Neuron (in vitro differentiated cells): ENCODE measurements around the gene NHSL1.

Experiments
- H2AFZ ChIP-seq: one replicate; pipeline ENCODE4 v1.6.1; 2013; ENCODE audit warnings: low read depth, mild to moderate bottlenecking, inconsistent platforms, low read length, moderate library complexity
- H3K27me3 ChIP-seq: one replicate; pipeline ENCODE4 v1.6.1; 2013; ENCODE audit warnings: low read length; ENCODE audit not compliant: insufficient read depth
- H3K36me3 ChIP-seq: one replicate; pipeline ENCODE4 v1.6.1; 2013; ENCODE audit warnings: low read length; ENCODE audit not compliant: insufficient read depth
- H3K4me1 ChIP-seq: one replicate; pipeline ENCODE4 v1.6.1; 2013; ENCODE audit warnings: low read length; ENCODE audit not compliant: insufficient read depth
- H3K4me3 ChIP-seq: 2 replicates; pipeline ENCODE4 v1.5.1; 2013; ENCODE audit warnings: mild to moderate bottlenecking, low read length, moderate library complexity
- H3K9me3 ChIP-seq: one replicate; pipeline ENCODE4 v1.6.1; 2013; ENCODE audit warnings: low read length

Gene NHSL1

DNA sequence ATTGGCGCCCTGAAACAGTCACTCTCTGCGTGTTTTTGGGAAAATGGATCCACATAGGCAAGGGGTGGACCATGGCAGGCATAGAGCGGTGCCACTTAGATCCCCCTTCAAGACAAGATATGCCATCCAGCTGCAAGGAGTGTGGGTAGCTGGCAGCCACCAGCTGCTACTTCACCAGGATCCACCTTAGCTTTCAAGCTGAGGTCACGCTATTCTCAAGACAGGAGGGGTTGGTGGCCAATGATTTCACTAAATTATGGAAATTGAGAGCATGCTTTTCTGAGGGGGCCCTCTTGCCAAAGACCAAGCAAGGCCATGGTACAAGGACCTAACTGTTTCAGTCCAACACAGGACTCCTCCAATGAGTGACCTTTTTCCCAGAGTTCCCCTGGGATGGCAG lies 78.9 kb downstream of the NHSL1 start:
- H2AFZ ChIP-seq: no peak overlapping the region
- H3K36me3 ChIP-seq: peaks cover 40% of the 10 kb centered on the region
- H3K9me3 ChIP-seq: no peaks in the 10 kb centered on the region
- H3K27me3 ChIP-seq: no peaks in the 10 kb centered on the region
- H3K4me3 ChIP-seq: no peak overlapping the region
- no peaks in the 10 kb centered on the region for H3K4me1 ChIP-seq

DNA sequence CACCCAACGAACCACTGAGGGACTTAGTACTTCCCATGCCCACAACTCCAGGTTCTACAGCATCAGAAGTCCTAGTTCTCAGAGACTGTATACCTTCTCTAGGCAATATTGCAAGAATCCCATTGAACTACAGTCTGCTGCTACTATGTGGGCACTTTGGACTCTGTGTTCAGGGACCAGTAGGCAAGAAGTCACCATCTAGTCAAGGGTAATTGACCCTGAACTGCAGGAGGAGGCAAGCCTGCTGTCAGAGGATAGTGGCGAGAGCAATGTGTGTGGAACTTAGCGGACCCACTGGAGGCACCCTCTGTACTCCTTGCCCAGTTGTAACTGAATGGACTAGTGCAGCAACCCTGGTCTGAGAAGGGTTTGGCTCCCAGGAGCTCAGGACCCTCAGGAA lies 79.5 kb downstream of the NHSL1 start:
- Histone ChIP-seq H3K9me3 (no peaks in the 10 kb centered on the region), H3K4me3 (no peak overlapping the region), H3K4me1 (no peaks in the 10 kb centered on the region), H2AFZ (no peak overlapping the region), H3K27me3 (no peaks in the 10 kb centered on the region), H3K36me3 (peaks cover 39% of the 10 kb centered on the region)

DNA sequence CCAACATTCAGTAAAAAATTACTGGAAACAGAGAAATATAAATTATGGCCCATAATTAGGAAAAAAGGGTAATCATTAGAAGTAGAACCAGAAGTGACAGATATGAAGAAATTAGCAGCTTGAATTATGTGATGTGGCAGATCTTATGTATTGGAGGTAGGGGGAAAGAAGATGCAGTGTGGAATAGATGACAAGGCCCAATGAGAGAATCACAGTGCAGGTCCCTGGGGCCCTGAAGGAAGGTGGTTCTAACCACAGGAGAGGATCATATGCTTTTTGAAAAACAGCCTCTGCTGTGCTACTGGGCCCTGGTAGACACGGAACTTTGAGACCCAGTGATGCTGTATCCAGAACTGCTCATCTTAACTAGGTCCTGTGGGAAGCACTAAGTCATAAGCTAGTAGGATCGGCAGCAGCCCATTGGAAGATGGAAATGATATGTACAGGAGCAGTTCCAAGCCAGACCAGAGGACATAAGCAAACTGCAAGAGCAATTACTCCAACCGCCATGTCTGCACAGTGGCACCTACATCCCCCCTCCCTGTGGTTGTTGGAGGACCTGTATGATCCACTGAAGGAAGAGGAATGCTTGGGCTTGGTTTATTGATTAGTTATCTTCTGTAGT lies 81.1 kb downstream of the NHSL1 start:
- Histone ChIP-seq H3K36me3 (peaks cover 34% of the 10 kb centered on the region), H2AFZ (no peak overlapping the region), H3K4me3 (no peak overlapping the region), H3K4me1 (no peaks in the 10 kb centered on the region), H3K27me3 (no peaks in the 10 kb centered on the region), H3K9me3 (no peaks in the 10 kb centered on the region)

DNA sequence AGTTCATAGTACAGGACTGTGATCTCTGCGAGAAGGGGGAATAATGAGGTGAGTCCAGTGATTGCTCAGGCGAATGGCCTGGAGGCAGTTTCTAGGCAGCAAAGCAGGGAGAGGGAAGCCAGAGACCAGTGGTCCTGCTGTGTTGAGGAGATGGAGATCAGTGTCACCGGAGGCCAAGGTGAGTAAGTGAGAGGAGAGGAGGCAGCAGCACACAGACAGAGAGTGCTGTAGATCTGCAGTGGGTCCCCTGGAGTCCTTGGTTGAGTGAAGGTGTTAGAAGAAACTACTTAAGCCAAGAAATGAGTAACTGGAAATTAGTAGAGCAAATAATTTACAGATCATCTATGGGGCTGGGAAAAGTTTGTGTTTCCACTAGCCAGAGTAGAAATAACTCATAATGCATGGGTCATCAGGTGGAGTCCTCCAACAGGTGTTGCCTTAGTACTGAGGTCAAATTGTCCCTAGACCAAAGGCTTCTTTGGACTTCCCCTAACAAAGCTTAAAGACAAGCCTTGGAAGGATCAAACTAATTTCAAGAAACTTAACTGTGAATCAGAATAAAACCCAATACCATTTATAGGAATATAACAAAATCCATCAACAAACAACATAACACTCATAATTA lies 81.7 kb downstream of the NHSL1 start:
- H3K4me3 ChIP-seq: no peak overlapping the region
- no peaks in the 10 kb centered on the region for H3K27me3 ChIP-seq
- H3K4me1 ChIP-seq: no peaks in the 10 kb centered on the region
- H3K9me3 ChIP-seq: no peaks in the 10 kb centered on the region
- no peak overlapping the region for H2AFZ ChIP-seq
- peaks cover 34% of the 10 kb centered on the region for H3K36me3 ChIP-seq

DNA sequence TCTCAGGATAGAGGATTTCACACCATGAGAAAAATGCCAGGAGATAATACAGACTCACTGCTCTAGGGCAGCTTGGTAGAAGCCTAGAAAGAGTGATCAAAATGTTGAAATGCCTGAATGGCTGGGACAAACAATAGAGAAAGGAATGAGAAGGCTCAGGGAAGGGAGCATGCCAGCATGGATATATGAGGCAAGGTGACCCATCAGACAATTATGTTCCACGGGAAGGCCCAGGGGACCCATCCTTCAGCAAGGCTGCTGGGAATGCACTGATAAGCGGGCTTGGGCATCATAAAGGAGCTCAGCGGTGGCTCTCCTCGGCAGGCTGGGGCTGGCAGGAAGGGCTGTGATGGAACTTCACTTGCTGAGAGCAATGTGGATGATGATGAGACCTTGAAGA lies 83.1 kb downstream of the NHSL1 start:
- no peaks in the 10 kb centered on the region for H3K9me3 ChIP-seq
- no peaks in the 10 kb centered on the region for H3K27me3 ChIP-seq
- H2AFZ ChIP-seq: no peak overlapping the region
- no peak overlapping the region for H3K4me3 ChIP-seq
- H3K36me3 ChIP-seq: peaks cover 32% of the 10 kb centered on the region
- H3K4me1 ChIP-seq: no peaks in the 10 kb centered on the region

DNA sequence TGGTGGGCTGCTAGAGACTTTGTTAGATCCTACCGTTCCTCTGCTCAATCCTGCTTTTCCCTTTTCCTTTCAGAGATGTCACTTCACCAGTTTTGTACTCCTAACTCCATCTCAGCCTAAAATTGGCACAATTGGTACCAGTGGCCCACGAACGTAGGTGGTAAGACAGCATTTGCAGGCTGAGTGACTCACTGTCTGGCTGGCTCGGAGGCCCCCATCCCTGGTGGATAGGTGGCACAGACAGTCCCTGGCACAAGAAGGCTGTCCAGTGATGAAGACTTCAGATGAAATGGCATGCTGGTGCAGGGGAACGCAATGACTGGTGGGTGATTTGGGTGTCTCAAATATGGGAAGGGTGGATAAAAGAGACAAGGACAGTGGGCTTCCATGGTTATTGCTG lies 84.2 kb downstream of the NHSL1 start:
- no peaks in the 10 kb centered on the region for H3K4me1 ChIP-seq
- no peak overlapping the region for H2AFZ ChIP-seq
- no peaks in the 10 kb centered on the region for H3K27me3 ChIP-seq
- H3K9me3 ChIP-seq: no peaks in the 10 kb centered on the region
- H3K4me3 ChIP-seq: no peak overlapping the region
- peaks cover 32% of the 10 kb centered on the region for H3K36me3 ChIP-seq

DNA sequence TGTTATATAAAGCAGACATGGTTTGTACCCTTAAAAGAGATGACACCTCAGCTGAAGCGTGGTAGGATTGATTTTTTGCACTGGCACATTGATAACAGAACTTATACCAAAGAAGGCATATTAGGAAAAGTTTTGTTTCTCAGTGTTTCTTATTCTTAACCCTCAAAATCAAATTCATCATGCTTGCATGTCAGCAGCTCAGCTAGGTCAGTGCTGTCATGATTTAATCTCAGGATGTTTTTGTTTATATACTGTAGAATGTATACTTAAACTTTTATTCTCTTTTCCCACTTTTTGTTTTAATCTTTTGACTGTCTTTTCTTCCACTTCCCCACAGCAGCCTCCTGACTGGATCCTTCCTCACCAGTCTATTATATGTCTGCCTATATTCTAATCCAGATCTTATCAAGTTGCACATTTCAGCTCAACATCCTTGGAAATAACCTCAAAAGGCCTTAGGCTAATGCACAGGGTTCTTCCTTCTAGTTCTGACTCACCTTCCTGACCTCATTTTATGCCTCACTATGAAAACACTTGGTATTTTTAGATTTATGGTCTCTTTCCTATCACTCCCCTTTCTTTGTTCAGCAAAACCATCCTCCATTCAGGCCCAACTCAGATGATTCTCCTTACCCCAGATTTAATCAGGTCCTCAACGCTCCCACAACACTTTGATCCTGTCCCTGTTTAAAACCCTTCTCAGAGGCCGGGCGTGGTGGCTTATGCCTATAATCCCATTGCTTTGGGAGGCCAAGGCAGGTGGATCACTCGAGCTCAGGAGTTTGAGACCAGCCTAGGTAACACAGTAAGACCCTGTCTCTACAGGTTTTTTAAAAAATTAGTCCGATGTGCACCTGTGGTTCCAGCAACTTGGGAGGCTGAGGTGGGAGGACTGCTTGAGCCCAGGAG lies 88.1 kb downstream of the NHSL1 start:
- Histone ChIP-seq H3K9me3 (no peaks in the 10 kb centered on the region), H3K4me3 (no peak overlapping the region), H2AFZ (no peak overlapping the region), H3K27me3 (no peaks in the 10 kb centered on the region), H3K36me3 (peaks cover 60% of the 10 kb centered on the region), H3K4me1 (no peaks in the 10 kb centered on the region)

DNA sequence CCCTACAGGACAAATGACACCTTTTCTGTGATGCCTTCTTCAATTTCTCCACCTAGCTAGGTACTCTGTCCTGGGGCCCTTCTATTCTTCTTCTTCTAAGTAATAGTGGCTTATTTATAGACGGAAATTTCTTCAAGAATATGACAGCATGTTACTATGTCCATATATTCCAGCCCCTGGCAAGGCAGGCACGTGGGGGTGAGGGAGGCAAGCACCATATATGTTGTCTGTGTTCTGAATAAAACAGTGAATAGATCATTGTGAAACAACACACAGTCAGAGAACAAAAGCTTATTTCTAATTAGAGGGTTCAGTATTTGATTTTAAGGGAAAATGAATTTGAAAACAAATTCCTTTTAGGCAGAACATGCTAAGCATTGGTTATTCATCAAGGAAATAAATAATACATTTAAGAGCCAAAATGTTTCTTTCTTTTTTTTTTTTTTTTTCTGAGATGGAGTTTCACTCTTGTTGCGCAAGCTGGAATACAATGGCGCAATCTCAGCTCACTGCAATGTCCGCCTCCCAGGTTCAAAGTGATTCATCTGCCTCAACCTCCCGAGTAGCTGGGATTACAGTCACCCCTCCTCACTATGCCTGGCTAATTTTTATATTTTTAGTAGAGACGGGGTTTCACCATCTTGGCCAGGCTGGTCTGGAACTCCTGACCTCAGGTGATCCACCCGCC lies 89.1 kb downstream of the NHSL1 start:
- H3K4me1 ChIP-seq: no peaks in the 10 kb centered on the region
- H2AFZ ChIP-seq: no peak overlapping the region
- H3K36me3 ChIP-seq: peaks cover 61% of the 10 kb centered on the region
- no peak overlapping the region for H3K4me3 ChIP-seq
- no peaks in the 10 kb centered on the region for H3K27me3 ChIP-seq
- no peaks in the 10 kb centered on the region for H3K9me3 ChIP-seq

DNA sequence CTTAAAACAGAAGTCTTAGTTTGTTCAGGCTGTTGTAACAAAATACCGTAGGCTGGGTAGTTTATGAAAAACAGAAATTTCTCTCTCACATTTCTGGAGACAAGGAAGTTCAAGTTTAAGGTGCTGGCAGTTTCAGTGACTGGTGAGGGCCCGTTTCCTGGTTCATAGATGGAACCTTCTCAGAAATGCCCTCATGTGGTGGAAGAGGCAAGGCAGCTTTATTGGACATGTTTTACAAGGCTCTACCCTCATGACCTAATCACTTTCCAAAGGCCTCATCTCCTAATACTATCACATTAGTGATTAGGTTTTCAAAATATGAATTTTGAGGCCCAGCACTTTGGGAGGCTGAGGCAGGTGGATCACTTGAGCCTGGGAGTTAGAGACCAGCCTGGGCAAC lies 92.9 kb downstream of the NHSL1 start:
- Histone ChIP-seq H3K4me3 (no peak overlapping the region), H3K36me3 (peaks cover 39% of the 10 kb centered on the region), H2AFZ (no peak overlapping the region), H3K27me3 (peaks cover under 1% of the 10 kb centered on the region), H3K4me1 (peaks cover 6% of the 10 kb centered on the region), H3K9me3 (no peaks in the 10 kb centered on the region)

DNA sequence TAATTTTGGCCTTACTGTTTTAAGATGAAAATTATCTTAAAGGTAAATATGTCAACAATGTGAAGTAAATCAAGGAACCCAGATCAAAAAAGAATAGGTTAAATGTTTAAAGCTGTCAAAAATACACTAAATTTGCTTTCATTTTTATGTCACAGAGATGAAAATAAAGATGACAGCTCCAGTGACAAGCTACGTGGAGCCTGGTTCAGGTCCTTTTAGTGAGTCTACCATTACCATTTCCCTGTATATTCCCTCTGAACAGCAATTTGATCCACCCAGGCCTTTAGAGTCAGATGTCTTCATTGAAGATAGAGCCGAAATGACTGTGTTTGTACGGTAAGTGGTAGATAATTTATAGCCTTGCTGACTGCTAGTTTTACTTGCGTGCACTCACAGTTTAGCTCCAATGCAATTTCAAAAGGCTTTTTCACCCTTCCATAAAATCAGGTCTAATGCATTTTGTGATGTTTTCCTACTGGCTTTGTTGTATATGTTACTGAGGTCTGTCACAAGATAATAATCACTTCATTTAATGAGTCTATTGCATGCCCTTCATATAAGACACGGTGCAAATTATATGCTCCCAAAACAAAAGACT lies 93.4 kb downstream of the NHSL1 start:
- H3K9me3 ChIP-seq: no peaks in the 10 kb centered on the region
- H3K27me3 ChIP-seq: peaks cover 3% of the 10 kb centered on the region
- H3K36me3 ChIP-seq: peaks cover 35% of the 10 kb centered on the region
- H3K4me3 ChIP-seq: no peak overlapping the region
- H3K4me1 ChIP-seq: peaks cover 6% of the 10 kb centered on the region
- H2AFZ ChIP-seq: no peak overlapping the region

DNA sequence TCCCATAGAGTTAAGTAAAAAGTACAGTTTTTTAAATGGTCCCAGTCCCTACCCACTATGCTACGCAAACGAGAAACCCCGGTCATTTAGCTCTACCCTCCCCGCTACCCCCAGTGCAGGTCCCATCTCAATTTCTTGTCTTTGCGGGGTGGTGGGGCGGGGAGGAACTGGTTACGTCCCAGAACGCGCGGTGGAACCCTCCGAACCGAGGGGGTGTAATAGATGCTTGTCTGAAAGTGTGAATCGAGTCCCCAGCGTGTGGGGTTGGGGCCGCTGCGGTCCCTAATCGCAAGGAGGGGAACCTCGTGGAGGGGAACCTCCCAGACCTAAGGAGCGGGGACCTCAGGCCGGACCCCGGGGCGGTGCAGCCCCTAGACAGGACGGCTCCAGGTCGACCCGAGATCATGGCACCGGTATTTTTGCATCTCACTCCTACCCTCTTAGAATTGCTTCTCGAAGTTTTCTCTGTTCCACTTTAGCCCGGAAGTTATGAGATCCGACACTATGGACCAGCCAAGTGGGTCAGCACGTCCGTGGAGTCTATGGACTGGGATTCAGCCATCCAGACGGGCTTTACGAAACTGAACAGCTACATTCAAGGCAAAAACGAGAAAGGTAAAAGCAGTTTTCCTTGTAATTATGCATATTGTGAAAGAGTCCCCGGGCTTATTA lies 94.5 kb downstream of the NHSL1 start:
- H3K4me1 ChIP-seq: peaks cover 6% of the 10 kb centered on the region
- no peaks in the 10 kb centered on the region for H3K9me3 ChIP-seq
- H3K4me3 ChIP-seq: peak overlapping the region; percentile 77
- peaks cover 29% of the 10 kb centered on the region for H3K36me3 ChIP-seq
- H3K27me3 ChIP-seq: peaks cover 3% of the 10 kb centered on the region
- H2AFZ ChIP-seq: peak overlapping the region; percentile 81
